K562 (cell line): ENCODE data around the gene LPCAT1. TPM values are rescaled to one million over a fixed set of nuclear protein-coding genes. Genes with fewer than 3 reads are reported as not detected.
A peak's percentile ranks its signal among the peaks of the same experiment; 100 is the strongest.

Experiments
- ATAC-seq: fragments of 200-7000 bp; cut with Tn5 transposase; 3 replicates; pipeline ENCODE4 v1.9.1; 2020; ENCODE audit warnings: moderate library complexity
- BruUV-seq: library from RNA; stranded (reverse); fragments of 400-500 nt; replicated peaks from 2 replicates; lab custom pipeline; 2021; lab: Mats Ljungman, UMichigan
- CTCF ChIA-PET: fragments of 300-600 bp; formaldehyde crosslinking; extraction: SDS; loops from one replicate; lab custom pipeline; 2021; ENCODE audit warnings: low intra/inter-chr PET ratio; lab: Yijun Ruan, JAX
- POLR2A ChIA-PET: fragments of 300-600, 350-650 bp; sonication (Branson Sonifier 250); formaldehyde crosslinking; extraction: SDS; loops from one replicate; lab custom pipeline; 2021; ENCODE audit warnings: antibody characterized with exemption, inconsistent platforms; lab: Yijun Ruan, JAX
- DNase-seq, 4 experiments: peaks; one replicate each; pipeline versions ENCODE4 v3.0.0 to v3.0.0-alpha.2; 2011 to 2018; ENCODE audit warnings: low spot score in 3 of 4, mixed read lengths in 3 of 4; ENCODE audit errors: extremely low read depth in 1 of 4
- FAIRE-seq: peaks from 2 replicates; lab custom pipeline; 2011; peaks lifted over from hg19 to GRCh38; lab: Jason Lieb, UNC
- H2AFZ ChIP-seq: 2 replicates; pipeline ENCODE4 v1.6.0; 2011; ENCODE audit warnings: low read depth, low read length, control low read depth, inconsistent platforms
- H3K27ac ChIP-seq: fragments of 200-600 bp; 3 replicates; pipeline ENCODE4 v1.8.0; 2011; ENCODE audit warnings: low read depth, mild to moderate bottlenecking, control low read depth, inconsistent platforms, low read length, moderate library complexity, mixed read lengths; ENCODE audit errors: extremely low read depth
- H3K27me3 ChIP-seq, 2 experiments: fragments of 300-600 bp in 1 of 2; 2 replicates in 1 of 2; 3 replicates in 1 of 2; pipeline versions ENCODE4 v1.6.0 to v1.8.0; 2011; ENCODE audit warnings: inconsistent platforms in 2 of 2, low read length in 2 of 2, mild to moderate bottlenecking in 1 of 2, mixed read lengths in 1 of 2, moderate library complexity in 1 of 2; ENCODE audit not compliant: control insufficient read depth in 2 of 2, insufficient read depth in 2 of 2
- H3K36me3 ChIP-seq: fragments of 300-600 bp; 3 replicates; pipeline ENCODE4 v1.8.0; 2011; ENCODE audit warnings: mild to moderate bottlenecking, low read length, inconsistent platforms; ENCODE audit not compliant: control insufficient read depth, insufficient read depth
- H3K4me1 ChIP-seq, 2 experiments: fragments of 200-600 bp in 1 of 2; replicated peaks in 1 of 2; 2 replicates in 1 of 2; 3 replicates in 1 of 2; pipeline versions ENCODE4 v1.5.1 to v1.8.0; 2011; ENCODE audit warnings: inconsistent platforms in 2 of 2, low read length in 2 of 2, mild to moderate bottlenecking in 1 of 2, mixed read lengths in 1 of 2, moderate library complexity in 1 of 2; ENCODE audit not compliant: control insufficient read depth in 2 of 2, insufficient read depth in 2 of 2
- H3K4me2 ChIP-seq: 2 replicates; pipeline ENCODE4 v1.6.1; 2011; ENCODE audit warnings: low read length, control low read depth, inconsistent platforms, mixed read lengths; ENCODE audit not compliant: insufficient read depth
- H3K4me3 ChIP-seq: fragments of 200-600 bp; sonication (generic), shearing (Covaris generic); 2 replicates; pipeline ENCODE4 v1.5.1; 2016; ENCODE audit warnings: control low read depth, inconsistent platforms
- H3K79me2 ChIP-seq: fragments of 200-600 bp; 3 replicates; pipeline ENCODE4 v1.8.0; 2011; ENCODE audit warnings: low read length, inconsistent platforms; ENCODE audit not compliant: control insufficient read depth, insufficient read depth
- H3K9ac ChIP-seq, 2 experiments: 2 replicates each; pipeline versions ENCODE4 v1.6.0 to v1.6.1; 2011; ENCODE audit warnings: low read depth in 2 of 2, low read length in 2 of 2, control low read depth in 1 of 2, inconsistent platforms in 1 of 2, mild to moderate bottlenecking in 1 of 2, mixed read lengths in 1 of 2; ENCODE audit not compliant: insufficient read depth in 1 of 2
- H3K9me1 ChIP-seq: one replicate; pipeline ENCODE4 v1.6.0; 2011; ENCODE audit warnings: inconsistent platforms, mild to moderate bottlenecking, low read length, moderate library complexity; ENCODE audit not compliant: control insufficient read depth, insufficient read depth
- H3K9me3 ChIP-seq: replicated peaks from 2 replicates; pipeline ENCODE4 v1.5.1; 2011; ENCODE audit warnings: low read depth, low read length, inconsistent platforms; ENCODE audit not compliant: control insufficient read depth, insufficient read depth
- H4K20me1 ChIP-seq: replicated peaks from 2 replicates; pipeline ENCODE4 v1.6.1; 2011; ENCODE audit warnings: low read length, inconsistent platforms, mixed read lengths; ENCODE audit not compliant: control insufficient read depth, insufficient read depth
- DLX4 ChIP-seq: fragments of 250-450 bp; sonication (Bioruptor Pico); IDR thresholded peaks from 2 replicates; pipeline ENCODE4 v1.6.1; 2021; ENCODE audit warnings: mild to moderate bottlenecking
- POLR2G ChIP-seq: fragments of 200-400 bp; formaldehyde crosslinking; IDR thresholded peaks from 2 replicates; pipeline ENCODE4 v1.6.1; 2017; ENCODE audit warnings: low read depth, mild to moderate bottlenecking, antibody characterized with exemption, low read length, moderate library complexity
- USF2 ChIP-seq: sonication (generic); formaldehyde crosslinking; IDR thresholded peaks from 2 replicates; pipeline ENCODE4 v1.5.0; 2020; ENCODE audit warnings: missing genetic modification reagents
- ZNF384 ChIP-seq: IDR thresholded peaks from 2 replicates; pipeline ENCODE4 v1.6.1; 2012; ENCODE audit warnings: low read depth, low read length, improper control_type of control experiment
- WGBS: fragments of 100-300 bp; shearing (Covaris generic); methylation state at CpG from one replicate; pipeline ENCODE4 v1.1.6; 2016; ENCODE audit warnings: low coverage, mixed read lengths; ENCODE audit not compliant: insufficient coverage; ENCODE audit errors: missing lambda C conversion rate; 5-methylcytosine and 5-hydroxymethylcytosine counted together
- in situ Hi-C: fragments of 300-500 bp; cut with MboI; formaldehyde crosslinking; loops from 4 replicates; pipeline ENCODE4 v1.15.0; 2018; ENCODE audit warnings: inconsistent platforms, mixed read lengths
- intact Hi-C: fragments of 100-400 bp; cut with micrococcal nuclease; formaldehyde crosslinking; loops from 2 replicates; pipeline ENCODE4 v1.14.2; 2022
- polyA plus RNA-seq, 8 experiments: library from polyadenylated mRNA; depleted of rRNA in 4 of 8; stranded (reverse) in 5 of 8; unstranded in 3 of 8; fragments of >200 nt; fragmentation: Nextera tagmentation in 2 of 8; fragmentation: Illumina TruSeq in 1 of 8; extraction: Ambion mirVana in 2 of 8; extraction: Trizol in 1 of 8; gene quantifications; 2 replicates each; pipeline versions ENCODE4 v1.2.1 to v1.2.3, GENCODE V29; 2011 to 2014; ENCODE audit warnings: inconsistent platforms in 1 of 8, missing spikeins in 1 of 8
- total RNA-seq, 7 experiments: library from RNA; depleted of rRNA in 6 of 7; stranded (reverse); fragments of >200 nt in 6 of 7; fragmentation: Illumina TruSeq in 2 of 7; extraction: Trizol in 2 of 7; gene quantifications; 2 replicates each; pipeline versions ENCODE4 v1.2.1 to v1.2.3, GENCODE V29; 2011 to 2021; ENCODE audit warnings: low replicate concordance in 1 of 7
- TF ChIP-seq, protein P1 (sequence below): conservative IDR thresholded peaks from 2 replicates; pipeline ENCODE4 v1.6.1; 2011; ENCODE audit warnings: low read depth, mild to moderate bottlenecking, low read length; ENCODE audit not compliant: control insufficient read depth

Gene LPCAT1
- total and polyA plus RNA-seq, 9 of the 15 experiments (the other 6 are each of a cell fraction or from before 2014, with no cell fraction given) = 0.14 to 18.4 (median 13.9) TPM

GRCh38 chr5:1466631-1467265, 57.0 kb downstream of the LPCAT1 start (continued):
- no peak for TF ChIP-seq USF2 (CRISPR knock-in tag)

GRCh38 chr5:1465966-1466471, 57.7 kb downstream of the LPCAT1 start:
- Histone ChIP-seq H4K20me1 (no peaks in the 10 kb centered on the region; the same call in 1 of the 2 replicates), H3K4me1 (peaks cover 0 to 17% of the 10 kb centered on the region in 2 experiments; a peak in 1 of 5 replicates), H3K9me1 (no peaks in the 10 kb centered on the region)
- TF ChIP-seq ZNF384 (no peak), DLX4 (no peak), POLR2G (0 out of 2 replicates have a peak, but pooled peaks have one; percentile 15)
- TF ChIP-seq, protein P1, sequence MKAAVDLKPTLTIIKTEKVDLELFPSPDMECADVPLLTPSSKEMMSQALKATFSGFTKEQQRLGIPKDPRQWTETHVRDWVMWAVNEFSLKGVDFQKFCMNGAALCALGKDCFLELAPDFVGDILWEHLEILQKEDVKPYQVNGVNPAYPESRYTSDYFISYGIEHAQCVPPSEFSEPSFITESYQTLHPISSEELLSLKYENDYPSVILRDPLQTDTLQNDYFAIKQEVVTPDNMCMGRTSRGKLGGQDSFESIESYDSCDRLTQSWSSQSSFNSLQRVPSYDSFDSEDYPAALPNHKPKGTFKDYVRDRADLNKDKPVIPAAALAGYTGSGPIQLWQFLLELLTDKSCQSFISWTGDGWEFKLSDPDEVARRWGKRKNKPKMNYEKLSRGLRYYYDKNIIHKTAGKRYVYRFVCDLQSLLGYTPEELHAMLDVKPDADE = no peak
- TF ChIP-seq, all 486 proteins: peak for 1
- intact Hi-C loops = no loop called here
- no peaks in the 10 kb centered on the region for H3K27me3 ChIP-seq
- 77% methylated on average over 27 of the region's 30 CpGs for WGBS
- no peak overlapping the region for H3K4me3 ChIP-seq
- no peak overlapping the region for H3K4me2 ChIP-seq
- no peak overlapping the region for H3K27ac ChIP-seq
- no TSS peak for BruUV-seq
- POLR2A ChIA-PET = no interaction called here
- no peak overlapping the region for H3K9ac ChIP-seq
- no peaks in the 10 kb centered on the region; the same call in 2 of the 3 replicates for H3K36me3 ChIP-seq
- CTCF ChIA-PET = no interaction called here
- in situ Hi-C loops = no loop called here
- no peak for ATAC-seq
- no peak for DNase-seq
- no peak overlapping the region for H2AFZ ChIP-seq
- H3K79me2 ChIP-seq = no peaks in the 10 kb centered on the region
- H3K9me3 ChIP-seq = peaks cover 16% of the 10 kb centered on the region
- no peak for FAIRE-seq
